ENCODE data around the gene SPAG6. TPM values are rescaled to one million over a fixed set of nuclear protein-coding genes. Genes with fewer than 3 reads are reported as not detected.

SPAG6 gene
- total and polyA plus RNA-seq, 2 of the 4 experiments (the other 2 are of a cell fraction) = not detected

GRCh38 chr10:22333975-22334282 lies 11.4 kb upstream of the SPAG6 start (continued):
- TF ChIP-seq USF2 (IDR thresholded peaks at IDR 0.05; ENCODE audit: low read depth, low read length) = no peak

GRCh38 chr10:22334414-22335172 lies 10.7 kb upstream of the SPAG6 start:
- no peak overlapping the region for H4K8ac ChIP-seq (ENCODE audit: low read depth in 2 of 2, low read length in 2 of 2)
- H3K9me1 ChIP-seq (ENCODE audit: insufficient read depth, low read length) = no peaks in the 10 kb centered on the region
- TF ChIP-seq MXI1 (IDR thresholded peaks at IDR 0.05; ENCODE audit: borderline replicate concordance, low read depth, low read length) = no peak
- TF ChIP-seq CEBPB (IDR thresholded peaks at IDR 0.05; ENCODE audit: low read depth, low read length) = no peak
- no peak for TF ChIP-seq NFE2L2 (IDR thresholded peaks at IDR 0.05; ENCODE audit: low read depth, low read length)
- intact Hi-C loops (cut with micrococcal nuclease) (no loop called here), dilution Hi-C loops (cut with HindIII; ENCODE audit: low sequenced_read_pairs, unreplicated experiment) (no loop called here), in situ Hi-C loops (cut with MboI; ENCODE audit: low sequenced_read_pairs) (no loop called here)
- H2AFZ ChIP-seq (replicated peaks; ENCODE audit: low read length, poor library complexity) = peak overlapping the region; percentile 89
- no peak overlapping the region for H2BK120ac ChIP-seq (ENCODE audit: low read depth, low read length)
- no peaks in the 10 kb centered on the region for H3K4me1 ChIP-seq (ENCODE audit: control insufficient read depth, insufficient read depth, low read length)
- no peak overlapping the region for H3K27ac ChIP-seq (ENCODE audit: insufficient read depth, low read length)
- H3K4me2 ChIP-seq (ENCODE audit: low read depth, low read length) = no peak overlapping the region; the same call in 1 of the 2 replicates
- no peak overlapping the region for H3K9ac ChIP-seq (ENCODE audit: low read depth, low read length)
- H3K79me1 ChIP-seq (ENCODE audit: low read depth in 1 of 2, low read length in 2 of 2) = no peaks in the 10 kb centered on the region
- peaks cover 55% of the 10 kb centered on the region for H3K27me3 ChIP-seq (ENCODE audit: control insufficient read depth, insufficient read depth, low read length)
- ChIA-PET POLR2A (ENCODE audit: unreplicated experiment) (no interaction called here), CTCF (no interaction called here)
- peaks cover 21% of the 10 kb centered on the region for H3K9me3 ChIP-seq (ENCODE audit: control insufficient read depth, insufficient read depth, low read length)
- ATAC-seq (ENCODE audit: low read depth) = peak; percentile 23
- H2BK15ac ChIP-seq (ENCODE audit: low read depth, low read length) = no peak overlapping the region
- H3K36me3 ChIP-seq (ENCODE audit: control insufficient read depth, insufficient read depth, low read length) = peaks cover 1% of the 10 kb centered on the region; the same call in 1 of the 2 replicates
- no peak overlapping the region for H3K4ac ChIP-seq (ENCODE audit: low read depth, low read length)
- DNase-seq = no peak
- H4K91ac ChIP-seq (ENCODE audit: insufficient read depth, low read depth, low read length) = no peak overlapping the region
- no peak overlapping the region for H2BK20ac ChIP-seq (ENCODE audit: low read depth, low read length)
- H3K4me3 ChIP-seq (ENCODE audit: insufficient read depth, low read depth, low read length) = peak overlapping the region; percentile 30; the same call in 1 of the 2 replicates
- H2AK9ac ChIP-seq (replicated peaks; ENCODE audit: low read depth, low read length, poor library complexity) = no peak overlapping the region
- no peak overlapping the region for H3K18ac ChIP-seq (ENCODE audit: low read depth, low read length)
- H3K56ac ChIP-seq (ENCODE audit: extremely low read depth, insufficient read depth, low read length) = no peak overlapping the region
- WGBS, 2 experiments (ENCODE audit: extremely low coverage in 2 of 2, insufficient read length in 1 of 2) = 14% methylated on average over 30 of the region's 73 CpGs; no CpG with 5 or more reads in 1 of the 2 experiments
- no peak overlapping the region for H2AK5ac ChIP-seq (ENCODE audit: low read depth, low read length)
- no peaks in the 10 kb centered on the region for H4K20me1 ChIP-seq (ENCODE audit: insufficient read depth, low read length)
- no peak overlapping the region for H3K23ac ChIP-seq (ENCODE audit: low read depth, low read length)
- BruUV-seq (replicated peaks) = no TSS peak
- no peak overlapping the region for H4K5ac ChIP-seq (ENCODE audit: low read depth, low read length)
- H3K14ac ChIP-seq (replicated peaks; ENCODE audit: low read depth, low read length) = no peak overlapping the region
- H2BK5ac ChIP-seq (ENCODE audit: low read depth, low read length, poor library complexity, severe bottlenecking) = no peak overlapping the region
